Type B pancreatic cell (in vitro differentiated cells): Measurements from ENCODE around the gene ITPK1. TPM values are rescaled to one million over a fixed set of nuclear protein-coding genes. Genes with fewer than 3 reads are reported as not detected.

Experiments
- DNase-seq: peaks from one replicate; pipeline ENCODE4 v3.0.0; 2021; ENCODE audit warnings: mixed read lengths; ENCODE audit not compliant: unreplicated experiment; ENCODE audit errors: extremely low spot score
- H3K27ac Mint-ChIP-seq: 2 replicates; pipeline ENCODE4 v1.8.0; 2021; ENCODE audit warnings: mild to moderate bottlenecking, mixed read lengths
- H3K27me3 Mint-ChIP-seq: 2 replicates; pipeline ENCODE4 v1.8.0; 2021; ENCODE audit warnings: mixed read lengths
- H3K36me3 Mint-ChIP-seq: 2 replicates; pipeline ENCODE4 v1.8.0; 2021; ENCODE audit warnings: mixed read lengths
- H3K4me1 Mint-ChIP-seq: one replicate; pipeline ENCODE4 v1.8.0; 2021; ENCODE audit warnings: mixed read lengths; ENCODE audit not compliant: unreplicated experiment
- H3K4me3 Mint-ChIP-seq: 2 replicates; pipeline ENCODE4 v1.8.0; 2021; ENCODE audit warnings: mild to moderate bottlenecking, mixed read lengths
- H3K9me3 Mint-ChIP-seq: 2 replicates; pipeline ENCODE4 v1.8.0; 2021; ENCODE audit warnings: mixed read lengths
- CTCF ChIP-seq: fragments of 200-600 bp; sonication (generic); conservative IDR thresholded peaks from 2 replicates; pipeline ENCODE4 v1.5.0; 2021; ENCODE audit warnings: antibody characterized with exemption, mild to moderate bottlenecking
- total RNA-seq: library from RNA; stranded (reverse); gene quantifications from 2 replicates; pipeline ENCODE4 v1.2.1, GENCODE V29; 2021; ENCODE audit warnings: low replicate concordance

ITPK1 gene
- total RNA-seq, 1 donor from 2014 or later: 40.2 TPM

DNA sequence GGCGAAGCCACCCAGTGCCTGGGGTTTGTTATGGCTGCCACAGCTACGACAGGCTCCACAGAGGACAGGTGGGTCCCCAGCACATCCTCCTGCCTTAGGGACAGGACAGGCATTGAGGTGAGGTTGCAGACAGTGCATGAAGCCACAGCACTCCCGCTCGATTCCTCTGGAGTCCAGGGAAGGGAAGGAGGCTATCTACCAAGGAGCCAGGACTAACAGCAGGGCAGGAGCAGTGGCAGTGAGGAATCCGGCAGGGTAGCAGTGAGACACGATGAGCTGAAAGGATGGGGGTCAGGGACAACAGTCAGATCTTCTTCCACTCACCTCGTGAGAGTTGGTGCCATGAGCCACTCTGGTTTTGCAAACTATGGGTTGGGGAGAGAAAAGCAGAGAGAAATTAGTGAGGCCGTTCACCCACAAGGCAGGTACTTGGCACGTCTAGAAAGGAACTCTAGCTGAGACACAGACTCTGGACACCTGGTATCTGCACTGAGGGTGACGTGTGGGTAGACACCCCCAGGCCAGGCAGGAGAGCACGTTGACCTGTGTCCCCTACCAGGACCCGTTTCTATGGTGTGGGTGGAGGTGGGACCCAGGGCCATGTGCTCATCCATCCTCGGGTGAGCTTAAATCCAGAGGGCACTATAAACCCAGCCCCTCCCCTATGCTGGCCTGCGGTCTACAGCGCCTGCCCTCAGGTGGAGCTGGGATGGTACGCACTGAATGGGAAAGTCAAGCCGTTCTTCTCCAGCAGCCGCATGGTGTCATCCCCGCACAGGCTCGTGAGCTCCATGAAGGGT is 153.5 kb downstream of the ITPK1 start:
- H3K4me1 Mint-ChIP-seq: peaks cover 19% of the 10 kb centered on the region
- H3K36me3 Mint-ChIP-seq: no peaks in the 10 kb centered on the region
- no peak for TF ChIP-seq CTCF
- H3K27ac Mint-ChIP-seq: no peak overlapping the region
- DNase-seq: no peak
- no peak overlapping the region for H3K4me3 Mint-ChIP-seq
- H3K9me3 Mint-ChIP-seq: no peaks in the 10 kb centered on the region
- no peaks in the 10 kb centered on the region for H3K27me3 Mint-ChIP-seq

GRCh38 chr14:92961567-92961855 is 154.2 kb downstream of the ITPK1 start:
- Mint-ChIP-seq H3K4me3 (no peak overlapping the region), H3K9me3 (no peaks in the 10 kb centered on the region), H3K27me3 (no peaks in the 10 kb centered on the region), H3K27ac (no peak overlapping the region), H3K36me3 (no peaks in the 10 kb centered on the region), H3K4me1 (peaks cover 19% of the 10 kb centered on the region)
- DNase-seq: no peak
- TF ChIP-seq CTCF: no peak

- Mint-ChIP-seq H3K36me3 (peaks cover 3% of the 10 kb centered on the region), H3K27ac (no peak overlapping the region), H3K9me3 (no peaks in the 10 kb centered on the region), H3K4me1 (peaks cover 19% of the 10 kb centered on the region), H3K27me3 (no peaks in the 10 kb centered on the region), H3K4me3 (no peak overlapping the region)
- no peak for TF ChIP-seq CTCF
- DNase-seq: no peak
Observed at GRCh38 chr14:92960706-92961566, 154.8 kb downstream of the ITPK1 start.

DNA sequence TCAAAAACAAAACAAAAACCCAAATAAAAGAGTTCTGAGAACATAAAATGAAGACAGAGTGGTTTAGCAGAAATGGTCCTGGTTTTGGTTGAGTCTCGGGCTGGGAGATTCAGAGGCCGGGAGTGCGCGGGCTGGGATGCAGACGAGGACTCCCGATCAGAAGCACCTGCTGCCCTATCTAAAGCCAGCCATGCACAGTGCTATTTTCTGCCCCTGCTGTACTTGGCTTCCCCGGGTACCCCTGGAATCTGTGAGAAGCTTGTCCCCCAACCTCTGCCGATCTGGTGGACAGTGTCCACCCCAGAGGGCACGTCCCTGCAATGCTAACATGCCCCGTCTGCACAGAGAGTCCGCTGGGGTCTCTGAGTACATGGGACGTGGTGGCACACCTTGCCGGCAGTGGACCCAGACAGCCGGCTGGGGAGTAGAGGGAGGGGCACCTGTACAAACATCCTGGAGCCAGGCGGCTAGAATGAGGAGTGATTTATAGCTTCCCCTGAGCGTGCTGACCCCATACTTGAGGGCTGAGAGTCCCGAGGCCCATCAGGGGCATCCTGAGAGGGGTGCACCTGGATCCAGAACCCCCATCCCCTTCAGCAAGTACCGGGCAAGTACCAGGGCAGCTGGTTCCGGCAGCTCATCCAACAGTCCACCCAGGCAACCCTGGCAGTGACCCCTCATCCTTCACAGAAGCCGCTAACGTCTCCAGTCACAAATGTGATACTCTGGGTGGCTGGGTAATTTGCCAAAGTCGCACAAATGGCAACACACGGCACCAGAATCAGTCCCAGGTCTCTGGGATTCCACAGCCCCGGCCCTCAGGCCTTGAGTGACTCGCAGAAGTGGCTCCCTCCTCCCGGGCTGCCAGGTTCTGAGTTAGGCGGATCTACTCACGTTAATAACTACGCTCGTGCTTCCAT is 155.7 kb downstream of the ITPK1 start:
- H3K27me3 Mint-ChIP-seq: no peaks in the 10 kb centered on the region
- H3K9me3 Mint-ChIP-seq: no peaks in the 10 kb centered on the region
- DNase-seq: no peak
- H3K36me3 Mint-ChIP-seq: peaks cover 3% of the 10 kb centered on the region
- no peak overlapping the region for H3K27ac Mint-ChIP-seq
- no peak for TF ChIP-seq CTCF
- H3K4me1 Mint-ChIP-seq: peaks cover 19% of the 10 kb centered on the region
- no peak overlapping the region for H3K4me3 Mint-ChIP-seq

DNA sequence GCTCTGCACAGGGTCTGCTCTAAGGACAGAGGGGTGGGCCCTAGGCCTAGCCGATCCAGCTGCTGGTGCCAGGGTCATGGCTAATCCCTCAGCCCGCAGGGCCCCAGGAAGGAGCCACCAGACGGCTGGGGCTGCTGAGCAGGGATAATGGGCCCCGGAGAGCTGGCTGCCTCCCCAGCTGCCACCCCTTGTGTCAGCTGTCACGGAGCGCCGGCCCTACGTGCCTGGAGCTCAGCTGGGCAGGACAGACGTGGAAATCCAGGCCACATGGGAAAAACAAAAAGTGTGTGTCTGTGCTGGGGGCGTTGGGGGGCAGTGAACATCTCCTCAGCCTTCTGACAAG is 156.6 kb downstream of the ITPK1 start:
- Mint-ChIP-seq H3K4me1 (peaks cover 18% of the 10 kb centered on the region), H3K27ac (no peak overlapping the region), H3K4me3 (no peak overlapping the region), H3K9me3 (no peaks in the 10 kb centered on the region), H3K27me3 (no peaks in the 10 kb centered on the region), H3K36me3 (peaks cover 3% of the 10 kb centered on the region)
- no peak for TF ChIP-seq CTCF
- DNase-seq: no peak
